HT-29 (cell line): ENCODE measurements around the gene APOE. TPM values are rescaled to one million over a fixed set of nuclear protein-coding genes. Genes with fewer than 3 reads are reported as not detected.
"Not testable (repeated sequence)": the region's sequence is repeated elsewhere in the genome, so short reads cannot be mapped to it uniquely, and the experiment has no call there.

Source experiments
- DNase-seq: peaks from one replicate; pipeline ENCODE4 v3.0.0-alpha.2; 2015; ENCODE audit warnings: low spot score
- total RNA-seq: library from RNA; depleted of rRNA; stranded (reverse); fragments of >200 nt; shearing (Covaris generic); gene quantifications from 2 replicates; pipeline ENCODE4 v1.2.3, GENCODE V29; 2014; rRNA removed

Gene APOE
- total RNA-seq = 1.5 and 2.5 TPM in 2 replicates

DNA sequence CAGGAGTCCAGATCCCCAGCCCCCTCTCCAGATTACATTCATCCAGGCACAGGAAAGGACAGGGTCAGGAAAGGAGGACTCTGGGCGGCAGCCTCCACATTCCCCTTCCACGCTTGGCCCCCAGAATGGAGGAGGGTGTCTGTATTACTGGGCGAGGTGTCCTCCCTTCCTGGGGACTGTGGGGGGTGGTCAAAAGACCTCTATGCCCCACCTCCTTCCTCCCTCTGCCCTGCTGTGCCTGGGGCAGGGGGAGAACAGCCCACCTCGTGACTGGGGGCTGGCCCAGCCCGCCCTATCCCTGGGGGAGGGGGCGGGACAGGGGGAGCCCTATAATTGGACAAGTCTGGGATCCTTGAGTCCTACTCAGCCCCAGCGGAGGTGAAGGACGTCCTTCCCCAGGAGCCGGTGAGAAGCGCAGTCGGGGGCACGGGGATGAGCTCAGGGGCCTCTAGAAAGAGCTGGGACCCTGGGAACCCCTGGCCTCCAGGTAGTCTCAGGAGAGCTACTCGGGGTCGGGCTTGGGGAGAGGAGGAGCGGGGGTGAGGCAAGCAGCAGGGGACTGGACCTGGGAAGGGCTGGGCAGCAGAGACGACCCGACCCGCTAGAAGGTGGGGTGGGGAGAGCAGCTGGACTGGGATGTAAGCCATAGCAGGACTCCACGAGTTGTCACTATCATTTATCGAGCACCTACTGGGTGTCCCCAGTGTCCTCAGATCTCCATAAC is at the start of gene APOE:
Gene APOE, plus strand, starts transcription at position 360 of the 724 bp plus-strand sequence. CDS start 829 bp downstream, outside the sequence.
- DNase-seq = no peak

DNA sequence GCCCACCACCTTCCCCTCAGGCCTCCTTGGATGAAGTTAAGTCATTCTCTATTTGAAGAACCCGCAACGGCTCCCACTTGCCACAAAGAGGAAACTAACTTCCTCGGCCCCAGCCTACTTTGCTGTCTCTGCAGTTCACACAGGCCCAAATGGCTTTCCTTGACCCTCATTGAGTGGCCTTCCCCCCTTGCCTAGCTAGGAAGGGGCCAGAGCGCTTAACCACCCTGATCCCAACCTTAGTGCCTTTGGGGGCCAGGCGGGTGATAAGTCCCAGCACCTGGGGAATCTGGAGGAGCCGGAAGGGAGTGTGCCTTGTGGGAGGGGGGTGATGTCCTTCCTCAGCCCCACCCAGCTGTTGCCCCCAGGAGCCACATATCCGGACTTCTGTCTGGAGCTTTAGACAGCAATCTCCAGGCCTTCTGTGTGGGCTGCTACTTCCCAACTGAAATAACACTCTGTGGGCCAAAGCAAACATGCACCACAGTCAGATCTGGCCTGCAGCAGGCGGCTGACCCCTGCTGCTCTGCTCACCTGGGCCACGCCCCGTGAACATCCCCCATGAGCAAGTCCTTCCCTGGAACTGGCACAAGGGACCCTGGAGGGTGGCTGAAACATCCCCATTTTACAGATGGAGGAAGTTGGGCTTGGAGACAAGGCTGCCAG is 49.0 kb upstream of the APOE start:
- DNase-seq = no peak

DNA sequence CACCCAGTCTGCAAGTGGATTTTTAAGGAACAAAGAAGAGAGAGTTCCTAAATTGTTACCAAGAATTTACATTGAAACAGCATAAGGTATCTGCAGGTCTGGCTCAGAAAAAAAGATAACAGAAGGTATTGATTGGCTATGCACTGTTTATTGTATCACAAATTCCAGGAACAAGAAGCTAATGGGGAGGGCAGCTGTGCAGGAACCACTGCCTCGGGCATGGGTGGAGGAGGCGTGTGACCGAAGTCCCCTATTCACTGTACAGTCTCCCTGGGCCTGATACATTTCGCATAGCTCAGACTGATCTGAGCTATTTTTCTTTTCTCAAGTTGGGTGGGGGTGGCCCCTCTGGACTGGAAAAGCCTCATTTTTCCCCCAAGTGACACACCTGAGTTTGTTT is 47.8 kb upstream of the APOE start:
- DNase-seq = no peak

DNA sequence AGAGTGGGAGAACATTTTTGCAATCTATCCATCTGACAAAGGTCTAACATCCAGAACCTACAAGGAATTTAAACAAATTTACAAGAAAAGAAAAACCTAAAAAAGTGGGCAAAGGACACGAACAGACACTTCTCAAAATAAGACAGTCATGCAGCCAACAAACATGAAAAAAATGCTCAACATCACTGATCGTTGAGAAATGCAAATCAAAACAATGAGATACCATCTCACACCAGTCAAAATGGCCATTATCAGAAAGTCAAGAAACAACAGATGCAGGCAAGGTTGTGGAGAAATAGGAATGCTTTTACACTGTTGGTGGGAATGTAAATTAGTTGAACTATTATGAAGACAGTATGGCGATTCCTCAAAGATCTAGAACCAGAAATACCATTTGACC is 44.0 kb upstream of the APOE start:
- DNase-seq = not testable (repeated sequence)

DNA sequence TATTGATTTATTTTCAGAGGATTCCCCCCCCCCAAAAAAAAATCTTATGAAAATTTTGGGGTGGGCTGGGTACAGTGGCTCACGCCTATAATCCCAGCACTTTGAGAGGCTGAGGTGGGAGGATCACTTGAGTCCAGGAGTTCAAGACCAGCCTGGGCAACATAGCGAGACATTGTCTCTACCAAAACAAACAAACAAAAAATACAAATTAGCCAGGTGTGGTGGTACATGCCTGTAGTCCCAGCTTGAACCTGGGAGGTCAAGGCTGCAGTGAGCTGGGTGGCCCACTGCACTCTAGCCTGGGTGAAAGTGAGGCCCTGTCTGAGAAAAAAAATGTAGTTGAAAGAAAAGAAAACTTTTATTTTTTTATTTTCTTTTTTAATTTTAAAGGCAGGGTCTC is 41.6 kb upstream of the APOE start:
- no peak for DNase-seq

DNA sequence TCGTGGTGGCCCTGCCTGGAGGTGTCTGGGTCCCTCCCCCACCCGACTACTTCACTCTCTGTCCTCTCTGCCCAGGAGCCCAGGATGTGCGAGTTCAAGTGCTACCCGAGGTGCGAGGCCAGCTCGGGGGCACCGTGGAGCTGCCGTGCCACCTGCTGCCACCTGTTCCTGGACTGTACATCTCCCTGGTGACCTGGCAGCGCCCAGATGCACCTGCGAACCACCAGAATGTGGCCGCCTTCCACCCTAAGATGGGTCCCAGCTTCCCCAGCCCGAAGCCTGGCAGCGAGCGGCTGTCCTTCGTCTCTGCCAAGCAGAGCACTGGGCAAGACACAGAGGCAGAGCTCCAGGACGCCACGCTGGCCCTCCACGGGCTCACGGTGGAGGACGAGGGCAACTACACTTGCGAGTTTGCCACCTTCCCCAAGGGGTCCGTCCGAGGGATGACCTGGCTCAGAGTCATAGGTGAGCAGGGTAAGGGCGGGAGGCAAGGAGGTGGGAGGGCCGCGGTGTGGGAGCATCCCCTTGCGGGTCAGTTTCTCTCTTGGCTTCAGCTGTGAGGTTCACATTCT is 40.3 kb upstream of the APOE start:
- DNase-seq = no peak

DNA sequence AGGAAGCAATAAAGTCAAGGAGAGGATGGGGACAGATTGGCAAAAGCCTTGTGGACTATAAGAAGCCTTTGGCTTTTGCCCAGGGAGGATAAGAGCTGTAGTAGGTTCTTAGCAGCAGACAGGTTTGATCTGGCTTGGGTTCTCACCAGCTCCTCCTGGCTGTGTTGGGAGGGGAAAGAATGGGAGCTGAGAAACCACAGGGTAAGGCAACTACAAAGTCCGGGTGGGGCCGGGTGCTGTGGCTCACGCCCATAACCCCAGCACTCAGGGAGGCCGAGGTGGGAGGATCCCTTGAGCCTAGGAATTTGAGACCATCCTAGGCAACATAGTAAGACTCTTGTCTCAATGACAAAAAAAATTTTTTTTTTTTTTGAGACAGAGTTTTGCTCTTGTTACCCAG is 38.9 kb upstream of the APOE start:
- no peak for DNase-seq

DNA sequence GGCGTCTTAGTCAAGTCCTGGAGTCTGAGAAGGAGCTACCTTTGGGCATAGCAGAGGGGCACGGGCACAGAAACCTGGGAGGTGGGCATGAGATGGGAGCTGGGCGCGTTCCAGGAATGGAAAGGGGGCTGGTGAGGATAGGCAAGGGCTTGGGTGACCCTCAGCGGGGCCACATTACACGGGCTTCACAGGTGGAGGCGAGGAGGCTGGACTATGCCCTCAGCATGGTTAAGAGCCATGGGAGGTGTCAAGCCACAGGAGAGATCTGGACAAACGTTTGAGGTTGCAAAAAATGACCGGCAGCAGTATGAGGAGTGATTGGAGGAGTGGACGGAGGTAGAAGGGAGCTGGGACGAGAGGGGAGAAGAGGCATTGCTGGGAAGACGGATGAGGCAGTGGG is 38.0 kb upstream of the APOE start:
- DNase-seq = no peak

DNA sequence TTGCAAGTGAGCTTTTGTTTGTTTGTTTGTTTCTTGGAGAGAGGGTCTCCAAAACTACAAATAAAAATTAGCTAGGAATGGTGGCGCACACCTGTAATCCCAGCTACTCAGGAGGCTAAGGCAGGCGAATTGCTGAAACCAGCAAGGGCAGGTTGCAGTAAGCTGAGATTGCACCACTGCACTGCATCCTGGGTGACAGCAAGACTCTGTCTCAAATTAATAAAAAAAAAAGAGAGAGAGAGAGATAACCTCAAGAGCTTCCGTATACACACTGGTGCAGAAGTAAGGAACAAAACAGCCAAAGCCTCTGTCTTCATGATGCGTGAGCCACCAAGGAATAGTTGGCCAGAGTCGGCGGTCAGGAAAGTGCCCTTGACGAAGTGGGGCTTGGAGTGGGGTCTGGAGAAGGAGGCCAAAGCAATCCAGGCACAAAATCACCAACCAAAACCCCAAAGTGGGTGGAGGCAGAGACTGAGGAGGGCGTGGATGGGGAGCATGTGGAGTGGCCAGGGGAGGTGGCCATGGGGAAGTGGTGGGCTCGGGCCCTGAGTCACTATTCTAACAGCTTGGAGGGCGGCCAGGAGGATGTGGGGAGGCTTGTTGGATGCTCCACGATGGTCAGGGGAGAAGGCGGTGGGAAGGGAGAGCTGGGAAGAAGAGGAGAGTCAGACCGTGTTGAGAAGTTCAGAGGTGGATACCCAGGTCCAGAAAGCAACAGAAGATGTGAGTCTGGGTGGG is 35.7 kb upstream of the APOE start:
- DNase-seq = no peak

DNA sequence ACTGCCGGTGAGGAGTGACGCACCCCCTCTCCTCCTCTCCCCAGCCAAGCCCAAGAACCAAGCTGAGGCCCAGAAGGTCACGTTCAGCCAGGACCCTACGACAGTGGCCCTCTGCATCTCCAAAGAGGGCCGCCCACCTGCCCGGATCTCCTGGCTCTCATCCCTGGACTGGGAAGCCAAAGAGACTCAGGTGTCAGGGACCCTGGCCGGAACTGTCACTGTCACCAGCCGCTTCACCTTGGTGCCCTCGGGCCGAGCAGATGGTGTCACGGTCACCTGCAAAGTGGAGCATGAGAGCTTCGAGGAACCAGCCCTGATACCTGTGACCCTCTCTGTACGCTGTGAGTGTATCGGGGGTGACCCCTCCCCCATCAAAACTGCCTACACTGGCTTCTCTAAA is 33.8 kb upstream of the APOE start:
- DNase-seq = no peak

DNA sequence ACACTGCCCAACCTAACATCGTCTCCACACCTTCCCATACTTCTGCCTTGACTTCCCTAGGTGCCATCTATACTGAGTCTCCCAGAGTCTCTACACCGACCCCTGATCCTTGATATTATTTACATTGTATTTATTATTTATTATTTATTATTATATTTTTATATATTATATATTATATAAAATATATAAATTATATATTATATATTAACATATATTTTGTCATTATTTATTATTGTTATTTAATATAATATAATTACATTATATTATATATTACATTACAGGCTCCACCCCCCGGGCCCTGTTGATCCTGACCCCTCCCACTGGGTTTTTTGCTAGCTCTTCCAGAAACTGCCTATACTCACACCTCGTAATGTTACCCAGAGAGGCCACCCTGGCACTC is 32.9 kb upstream of the APOE start:
- no peak for DNase-seq

DNA sequence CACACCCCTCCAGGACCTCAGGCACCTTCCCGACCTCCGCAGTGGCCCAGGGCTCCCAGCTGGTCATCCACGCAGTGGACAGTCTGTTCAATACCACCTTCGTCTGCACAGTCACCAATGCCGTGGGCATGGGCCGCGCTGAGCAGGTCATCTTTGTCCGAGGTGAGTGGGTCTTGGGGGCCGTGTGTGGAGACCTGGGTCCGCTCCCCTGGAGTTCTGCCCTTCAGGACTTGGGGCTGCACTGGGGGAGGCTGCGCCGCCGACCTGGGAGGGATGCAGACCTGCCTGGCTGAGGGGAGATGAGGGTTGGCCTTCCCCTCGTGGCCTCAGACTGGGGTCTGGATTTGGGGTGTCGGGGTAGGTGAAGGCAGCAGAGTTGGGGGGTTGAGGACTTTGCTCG is 31.3 kb upstream of the APOE start:
- DNase-seq = no peak

DNA sequence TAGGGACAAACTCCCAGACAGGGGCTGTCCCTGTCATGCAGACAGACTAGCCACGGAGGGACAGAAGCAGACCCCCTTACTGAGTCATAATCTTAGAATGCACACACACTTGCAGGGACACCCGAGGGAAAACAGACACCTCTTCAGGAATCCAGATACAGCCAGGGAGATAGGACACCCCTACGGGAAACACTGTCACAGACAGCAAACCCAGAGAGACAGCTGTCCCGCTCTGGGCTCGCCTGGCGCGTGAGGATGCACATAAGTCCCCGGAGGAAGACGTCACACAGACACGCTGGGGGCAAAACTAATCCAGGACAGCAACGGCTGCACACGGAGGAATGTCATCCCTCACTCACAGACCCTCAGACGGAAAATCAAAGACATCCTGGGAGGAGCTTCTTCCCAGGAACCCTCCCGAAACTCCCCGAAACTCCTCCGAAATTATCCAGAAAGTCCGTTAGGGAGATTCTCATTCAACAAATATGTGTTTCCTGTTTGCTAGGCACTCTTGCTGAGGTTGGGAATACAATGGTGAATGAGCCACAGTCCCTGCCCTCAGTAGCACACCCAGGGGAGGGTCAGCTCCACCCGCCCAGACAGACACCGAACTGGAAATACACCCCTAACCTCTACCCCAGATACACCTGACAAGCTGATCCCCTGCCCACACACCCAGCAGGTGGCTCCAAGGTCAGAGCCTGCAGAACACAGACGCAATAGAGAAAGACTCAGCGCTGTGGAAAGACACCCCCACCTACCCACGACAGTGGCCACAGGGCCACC is 29.7 kb upstream of the APOE start:
- peak; percentile 96 for DNase-seq

DNA sequence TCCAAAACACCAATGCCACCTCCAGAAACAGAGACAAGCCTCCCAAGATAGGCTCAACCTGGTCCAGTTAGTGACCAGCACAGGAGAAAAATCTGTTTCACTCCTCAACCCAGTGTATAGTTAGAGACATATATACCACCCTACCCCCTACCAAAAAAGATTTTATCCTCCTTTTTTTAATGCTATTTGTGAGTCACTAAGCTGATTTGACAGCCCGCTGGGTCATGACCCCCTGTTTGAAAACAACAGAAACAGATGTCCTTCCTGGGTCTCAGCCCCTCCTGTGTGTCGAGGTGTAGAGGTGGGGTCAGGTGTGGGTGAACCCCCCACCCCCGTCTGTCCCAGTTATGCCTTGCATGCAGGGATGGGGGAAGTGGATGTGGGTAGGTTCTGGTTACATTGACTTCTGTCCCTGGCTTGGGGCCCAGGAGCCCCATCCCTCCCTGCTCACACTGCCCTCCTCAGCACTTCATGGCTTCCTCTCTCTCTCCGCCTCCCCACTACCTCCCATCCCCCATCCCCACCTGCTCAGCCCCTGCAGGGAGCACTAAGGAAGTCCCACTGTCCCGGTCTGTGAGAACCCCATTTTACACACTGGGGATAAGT is 28.6 kb upstream of the APOE start:
- no peak for DNase-seq

DNA sequence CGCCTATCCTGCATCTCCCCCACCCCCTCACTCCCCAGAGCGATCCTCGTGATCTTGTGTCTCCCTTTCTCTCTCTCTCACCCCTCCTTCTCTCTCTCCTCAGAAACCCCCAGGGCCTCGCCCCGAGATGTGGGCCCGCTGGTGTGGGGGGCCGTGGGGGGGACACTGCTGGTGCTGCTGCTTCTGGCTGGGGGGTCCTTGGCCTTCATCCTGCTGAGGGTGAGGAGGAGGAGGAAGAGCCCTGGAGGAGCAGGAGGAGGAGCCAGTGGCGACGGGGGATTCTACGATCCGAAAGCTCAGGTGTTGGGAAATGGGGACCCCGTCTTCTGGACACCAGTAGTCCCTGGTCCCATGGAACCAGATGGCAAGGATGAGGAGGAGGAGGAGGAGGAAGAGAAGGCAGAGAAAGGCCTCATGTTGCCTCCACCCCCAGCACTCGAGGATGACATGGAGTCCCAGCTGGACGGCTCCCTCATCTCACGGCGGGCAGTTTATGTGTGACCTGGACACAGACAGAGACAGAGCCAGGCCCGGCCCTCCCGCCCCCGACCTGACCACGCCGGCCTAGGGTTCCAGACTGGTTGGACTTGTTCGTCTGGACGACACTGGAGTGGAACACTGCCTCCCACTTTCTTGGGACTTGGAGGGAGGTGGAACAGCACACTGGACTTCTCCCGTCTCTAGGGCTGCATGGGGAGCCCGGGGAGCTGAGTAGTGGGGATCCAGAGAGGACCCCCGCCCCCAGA is 27.3 kb upstream of the APOE start:
- peak; percentile 45 for DNase-seq

DNA sequence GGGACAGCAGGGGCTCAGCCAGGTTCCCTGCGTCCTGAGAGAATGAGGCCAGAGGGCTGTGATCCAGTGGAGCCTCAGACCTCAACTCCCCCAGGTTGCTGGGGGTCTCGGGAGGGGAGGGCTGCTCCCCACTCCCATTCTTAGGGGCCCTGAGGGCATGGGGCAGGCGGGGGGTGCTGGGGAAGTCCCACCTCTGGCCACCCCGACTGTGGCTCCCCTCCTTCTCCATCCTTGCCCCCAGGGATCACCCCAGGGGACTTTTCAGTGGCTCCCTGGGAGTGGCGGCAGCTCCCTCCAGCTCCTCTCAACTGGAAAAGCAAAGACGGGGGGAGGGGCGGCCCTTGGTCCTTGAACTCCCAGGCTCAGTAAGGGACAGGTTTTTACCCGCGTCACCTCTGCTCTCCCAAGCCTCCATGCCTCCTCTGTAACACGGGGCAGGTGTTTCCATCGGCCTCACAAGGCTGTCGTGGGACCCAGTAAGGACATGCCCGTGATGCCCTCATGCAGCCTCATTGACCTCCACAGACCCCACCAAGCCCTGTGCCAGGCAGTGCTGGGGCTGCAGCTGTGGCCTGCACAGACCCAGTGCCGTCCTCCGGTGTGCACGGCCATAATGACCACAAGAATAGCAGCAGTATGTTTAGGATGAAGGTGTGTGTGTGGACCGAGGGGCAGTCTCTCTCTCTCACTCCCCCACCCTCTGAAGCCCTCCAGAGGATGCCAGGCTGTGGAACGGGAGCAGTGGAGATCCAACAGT is 26.1 kb upstream of the APOE start:
- DNase-seq = no peak

DNA sequence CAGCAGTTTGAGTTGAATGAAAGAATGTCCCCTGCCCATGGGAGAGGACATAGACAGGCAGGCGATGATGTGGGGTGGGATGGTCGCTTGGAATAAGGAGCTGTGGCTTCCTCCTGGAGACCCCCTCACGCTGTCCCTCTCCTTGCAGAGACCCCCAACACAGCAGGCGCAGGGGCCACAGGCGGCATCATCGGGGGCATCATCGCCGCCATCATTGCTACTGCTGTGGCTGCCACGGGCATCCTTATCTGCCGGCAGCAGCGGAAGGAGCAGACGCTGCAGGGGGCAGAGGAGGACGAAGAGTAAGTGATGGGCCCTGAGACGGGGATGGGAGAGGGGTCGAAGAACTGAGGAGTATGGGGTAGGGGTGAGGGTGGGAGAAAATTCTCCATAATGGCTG is 23.5 kb upstream of the APOE start:
- DNase-seq = no peak

DNA sequence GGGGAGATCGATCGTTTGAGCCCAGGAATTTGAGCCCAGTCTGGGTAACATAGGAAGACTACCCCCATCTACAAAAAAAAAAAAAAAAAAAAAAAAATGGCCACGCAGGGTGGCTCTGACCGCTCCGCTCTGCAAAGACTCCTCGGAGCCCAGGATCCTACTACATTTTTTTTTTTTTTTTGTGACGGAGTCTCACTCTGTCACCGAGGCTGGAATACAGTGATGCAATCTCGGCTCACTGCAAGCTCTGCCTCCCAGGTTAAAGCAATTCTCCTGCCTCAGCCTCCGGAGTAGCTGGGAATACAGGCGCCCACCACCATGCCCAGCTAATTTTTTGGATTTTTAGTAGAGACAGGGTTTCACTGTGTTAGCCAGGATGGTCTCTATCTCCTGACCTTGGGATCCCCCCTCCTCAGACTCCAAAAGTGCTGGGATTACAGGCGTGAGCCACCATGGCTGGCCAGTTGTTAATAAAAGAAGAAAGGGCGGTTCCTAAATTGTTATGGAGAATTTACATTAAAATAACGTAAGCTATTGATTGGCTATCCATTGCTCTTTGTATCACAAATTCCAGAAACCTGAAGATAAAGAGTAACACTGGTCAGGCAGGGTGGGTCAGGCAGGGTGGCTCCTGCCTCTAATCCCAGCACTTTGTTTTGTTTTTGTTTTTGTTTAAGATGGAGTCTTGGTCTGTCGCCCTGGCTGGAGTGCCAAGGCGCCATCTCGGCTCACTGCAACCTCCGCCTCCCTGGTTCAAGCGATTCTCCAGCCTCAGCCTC is 22.8 kb upstream of the APOE start:
- not testable (repeated sequence) for DNase-seq

DNA sequence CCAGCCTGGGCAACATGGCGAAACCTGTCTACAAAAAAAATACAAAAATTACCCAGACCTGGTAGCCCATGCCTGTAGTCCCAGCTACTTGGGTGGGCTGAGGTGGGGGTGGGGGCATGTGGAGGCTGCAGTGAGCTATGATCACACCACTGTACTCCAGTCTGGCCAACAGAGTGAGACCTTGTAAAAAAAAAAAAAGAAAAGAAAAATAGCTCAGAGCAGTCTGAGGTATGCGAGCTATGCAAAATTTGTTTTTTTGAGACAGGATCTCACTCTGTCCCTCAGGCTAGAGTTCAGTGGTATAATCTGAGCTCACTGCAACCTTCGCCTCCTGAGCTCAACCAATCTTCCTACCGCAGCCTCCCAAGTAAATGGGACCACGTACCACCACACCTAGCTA is 21.7 kb upstream of the APOE start:
- DNase-seq = no peak
